Spleen (tissue), 11 donors: ENCODE measurements around the gene HSF2BP. TPM values are rescaled to one million over a fixed set of nuclear protein-coding genes. Genes with fewer than 3 reads are reported as not detected.

ENCODE experiments used
- DNase-seq: peaks from one replicate; pipeline ENCODE4 v3.0.0-alpha.2; 2020
- H3K27ac ChIP-seq, 8 donors: fragments of 200-600 bp; sonication (generic) in 7 of 8; 1 replicate in 4 of 8; 2 replicates in 4 of 8; pipeline versions ENCODE4 v1.5.0 to v1.8.0; 2016 to 2021; ENCODE audit warnings: inconsistent platforms in 4 of 8, mild to moderate bottlenecking in 4 of 8, moderate library complexity in 1 of 8
- H3K27me3 ChIP-seq, 7 donors: fragments of 200-600 bp; sonication (generic) in 6 of 7; replicated peaks in 1 of 7; 1 replicate in 4 of 7; 2 replicates in 3 of 7; pipeline versions ENCODE4 v1.5.0 to v1.8.0; 2016 to 2021; ENCODE audit warnings: inconsistent platforms in 3 of 7, mild to moderate bottlenecking in 1 of 7
- H3K36me3 ChIP-seq, 6 donors: fragments of 200-600 bp; sonication (generic) in 5 of 6; 1 replicate in 4 of 6; 2 replicates in 2 of 6; pipeline versions ENCODE4 v1.5.0 to v1.8.0; 2016 to 2021; ENCODE audit warnings: inconsistent platforms in 2 of 6
- H3K4me1 ChIP-seq, 6 donors: fragments of 200-600 bp; sonication (generic) in 5 of 6; 1 replicate in 3 of 6; 2 replicates in 3 of 6; pipeline versions ENCODE4 v1.5.0 to v1.8.0; 2016 to 2021; ENCODE audit warnings: inconsistent platforms in 3 of 6
- H3K4me3 ChIP-seq, 8 donors: fragments of 200-600 bp; sonication (generic) in 7 of 8; 1 replicate in 4 of 8; 2 replicates in 4 of 8; pipeline versions ENCODE4 v1.5.0 to v1.8.0; 2016 to 2021; ENCODE audit warnings: inconsistent platforms in 4 of 8, mild to moderate bottlenecking in 4 of 8, moderate library complexity in 2 of 8
- H3K9me3 ChIP-seq, 8 donors: fragments of 200-600 bp; sonication (generic) in 7 of 8; 1 replicate in 4 of 8; 2 replicates in 4 of 8; pipeline versions ENCODE4 v1.5.0 to v1.8.0; 2016 to 2021; ENCODE audit warnings: inconsistent platforms in 4 of 8
- POLR2A ChIP-seq, 3 donors: fragments of 450-650 bp; IDR thresholded peaks; one replicate each; pipeline ENCODE4 v1.5.1; 2017; ENCODE audit warnings: antibody characterized with exemption in 3 of 3, mild to moderate bottlenecking in 1 of 3
- POLR2AphosphoS5 ChIP-seq, 3 donors: sonication (generic); formaldehyde crosslinking; IDR thresholded peaks; one replicate each; pipeline ENCODE4 v1.5.1; 2017; ENCODE audit warnings: antibody characterized with exemption in 3 of 3
- WGBS, 5 donors: extraction: QIAGEN DNeasy Blood & Tissue Kit in 3 of 5; methylation state at CpG; one replicate each; pipeline versions ENCODE4 v1.1.5 to v1.1.7; 2013 to 2018; 5-methylcytosine and 5-hydroxymethylcytosine counted together
- intact Hi-C: fragments of 100-400 bp; cut with DNase I; formaldehyde crosslinking; loops from one replicate; pipeline ENCODE4 v1.15.0; 2023; ENCODE audit warnings: low total_unique reads
- polyA plus RNA-seq, 3 donors: library from polyadenylated mRNA; stranded (reverse); fragments of 200-250 nt; gene quantifications; one replicate each; pipeline ENCODE4 v1.2.1, GENCODE V29; 2013
- total RNA-seq, 7 donors: library from RNA; depleted of rRNA in 3 of 7; stranded (reverse); fragments of >200 nt in 3 of 7; fragmentation: NEBNext Ultra II Directional in 4 of 7; extraction: Animal tissue kit (Norgen Biotek cat#: 25700) in 4 of 7; gene quantifications; one replicate each; pipeline versions ENCODE4 v1.1.0 to v1.2.1, GENCODE V29; 2016 to 2021
- TF ChIP-seq, protein P1 (sequence below), 11 experiments: fragments of 200-600 bp in 7 of 11; fragments of 450-650 bp in 4 of 11; sonication (generic) in 4 of 11; IDR thresholded peaks in 8 of 11; conservative IDR thresholded peaks in 3 of 11; 1 replicate in 7 of 11; 2 replicates in 4 of 11; pipeline versions ENCODE4 v1.4.0 to v1.8.0; 2016 to 2021; ENCODE audit warnings: antibody characterized with exemption in 11 of 11, inconsistent platforms in 4 of 11, mild to moderate bottlenecking in 1 of 11
- donor health status: healthy with polysubstance abuse.
- donor health status: DM: no; HTN: no; CAD: no; lungs with moderate emphysema.
- donor health status: DM: no; HTN: no; CAD: no.
- donor health status: Bipolar disorder and iron deficiency.
- donor health status: healthy.
- donor health status: DM: no; HTN: no; CAD: no.
- donor health status: DM: yes; HTN: yes; CAD: no.

HSF2BP gene
- total and polyA plus RNA-seq, 10 donors: 0.13 to 1.9 (median 0.41) TPM; not detected in 2

DNA sequence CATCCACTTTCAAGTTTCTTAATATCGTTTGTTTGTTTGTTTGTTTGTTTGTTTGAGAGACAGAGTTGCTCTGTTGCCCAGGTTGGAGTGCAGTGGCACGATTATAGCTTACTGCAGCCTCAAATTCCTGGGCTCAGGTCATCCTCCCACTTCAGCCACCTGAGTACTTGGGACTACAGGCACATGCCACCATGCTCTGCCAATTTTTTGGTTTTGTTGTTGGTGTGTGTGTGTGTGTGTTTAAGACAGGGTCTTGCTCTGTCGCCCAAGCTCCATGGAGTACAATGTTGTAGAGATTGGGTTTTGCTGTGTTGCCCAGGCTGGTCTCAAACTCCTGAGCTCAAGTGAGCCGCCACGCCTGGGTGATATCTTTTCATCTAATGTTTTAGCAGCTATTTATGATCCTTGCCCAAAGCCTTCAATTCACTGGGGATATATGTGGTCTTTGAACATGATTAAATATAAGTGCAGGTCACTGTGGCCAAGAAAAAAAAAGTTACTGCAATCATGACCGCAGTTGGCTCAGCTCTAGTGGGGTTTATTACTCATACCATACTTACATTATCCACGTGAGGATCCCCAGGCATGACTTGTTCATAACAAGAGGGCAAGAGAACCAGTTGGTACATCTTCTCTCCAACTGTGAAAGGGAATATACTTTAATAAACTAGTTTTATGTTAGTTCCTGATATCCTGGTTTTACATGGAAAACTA lies 8.1 kb upstream of the HSF2BP start:
- no peak for TF ChIP-seq POLR2A (IDR thresholded peaks at IDR 0.05)
- no peak for TF ChIP-seq POLR2AphosphoS5 (IDR thresholded peaks at IDR 0.05)
- TF ChIP-seq, protein P1, sequence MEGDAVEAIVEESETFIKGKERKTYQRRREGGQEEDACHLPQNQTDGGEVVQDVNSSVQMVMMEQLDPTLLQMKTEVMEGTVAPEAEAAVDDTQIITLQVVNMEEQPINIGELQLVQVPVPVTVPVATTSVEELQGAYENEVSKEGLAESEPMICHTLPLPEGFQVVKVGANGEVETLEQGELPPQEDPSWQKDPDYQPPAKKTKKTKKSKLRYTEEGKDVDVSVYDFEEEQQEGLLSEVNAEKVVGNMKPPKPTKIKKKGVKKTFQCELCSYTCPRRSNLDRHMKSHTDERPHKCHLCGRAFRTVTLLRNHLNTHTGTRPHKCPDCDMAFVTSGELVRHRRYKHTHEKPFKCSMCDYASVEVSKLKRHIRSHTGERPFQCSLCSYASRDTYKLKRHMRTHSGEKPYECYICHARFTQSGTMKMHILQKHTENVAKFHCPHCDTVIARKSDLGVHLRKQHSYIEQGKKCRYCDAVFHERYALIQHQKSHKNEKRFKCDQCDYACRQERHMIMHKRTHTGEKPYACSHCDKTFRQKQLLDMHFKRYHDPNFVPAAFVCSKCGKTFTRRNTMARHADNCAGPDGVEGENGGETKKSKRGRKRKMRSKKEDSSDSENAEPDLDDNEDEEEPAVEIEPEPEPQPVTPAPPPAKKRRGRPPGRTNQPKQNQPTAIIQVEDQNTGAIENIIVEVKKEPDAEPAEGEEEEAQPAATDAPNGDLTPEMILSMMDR (IDR thresholded peaks at IDR 0.05 in 8 of 11, conservative IDR thresholded peaks at IDR 0.05 in 3 of 11): no peak
- H3K4me3 ChIP-seq: no peak overlapping the region
- no peaks in the 10 kb centered on the region for H3K27me3 ChIP-seq
- no peak overlapping the region for H3K27ac ChIP-seq
- H3K36me3 ChIP-seq: peaks cover 3 to 81% (median 42%) of the 10 kb centered on the region in 6 donors
- intact Hi-C loops: loop anchor here (5.0 kb wide), 1 partner anchor 50 kb away; the partner anchor contains the start of gene PDXK
- no peaks in the 10 kb centered on the region for H3K9me3 ChIP-seq
- 70 to 79% (median 76%) methylated on average over 7 of the region's 7 CpGs for WGBS, 5 donors
- no peak for DNase-seq
- peaks cover 0 to 46% (median 13%) of the 10 kb centered on the region in 6 donors for H3K4me1 ChIP-seq

DNA sequence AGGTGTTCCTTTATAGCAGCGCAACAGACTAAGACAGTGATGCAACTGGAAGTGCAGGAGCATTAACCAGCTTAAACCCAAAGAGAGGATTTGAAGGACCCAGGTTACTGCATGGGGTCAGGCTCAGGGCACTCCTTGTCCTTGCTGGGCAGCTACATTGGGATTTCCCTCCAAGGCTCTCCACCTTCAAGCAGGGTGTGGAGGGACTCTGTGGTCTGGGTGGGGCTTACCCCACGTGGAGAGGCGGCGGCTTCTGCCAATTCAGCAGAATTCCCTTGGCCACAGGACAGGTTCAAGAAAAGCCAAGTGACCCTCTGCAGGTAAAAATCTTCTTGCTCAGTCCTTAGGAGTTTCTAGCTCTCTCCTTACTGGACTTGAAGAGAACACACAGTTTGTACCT lies 6.6 kb upstream of the HSF2BP start:
- Histone ChIP-seq H3K4me1 (peaks cover 6 to 61% (median 25%) of the 10 kb centered on the region in 6 donors), H3K9me3 (no peaks in the 10 kb centered on the region), H3K27me3 (no peaks in the 10 kb centered on the region), H3K36me3 (peaks cover 0 to 76% (median 31%) of the 10 kb centered on the region in 6 donors), H3K27ac (no peak overlapping the region), H3K4me3 (no peak overlapping the region)
- intact Hi-C loops: loop anchor here (5.0 kb wide), 1 partner anchor 51 kb away; the partner anchor contains the start of gene PDXK
- DNase-seq: no peak
- no peak for TF ChIP-seq POLR2AphosphoS5 (IDR thresholded peaks at IDR 0.05)
- TF ChIP-seq, protein P1 (IDR thresholded peaks at IDR 0.05 in 8 of 11, conservative IDR thresholded peaks at IDR 0.05 in 3 of 11): no peak
- no peak for TF ChIP-seq POLR2A (IDR thresholded peaks at IDR 0.05)
- WGBS, 5 donors: 80 to 93% (median 90%) methylated on average over 3 to 4 of the region's 4 CpGs

DNA sequence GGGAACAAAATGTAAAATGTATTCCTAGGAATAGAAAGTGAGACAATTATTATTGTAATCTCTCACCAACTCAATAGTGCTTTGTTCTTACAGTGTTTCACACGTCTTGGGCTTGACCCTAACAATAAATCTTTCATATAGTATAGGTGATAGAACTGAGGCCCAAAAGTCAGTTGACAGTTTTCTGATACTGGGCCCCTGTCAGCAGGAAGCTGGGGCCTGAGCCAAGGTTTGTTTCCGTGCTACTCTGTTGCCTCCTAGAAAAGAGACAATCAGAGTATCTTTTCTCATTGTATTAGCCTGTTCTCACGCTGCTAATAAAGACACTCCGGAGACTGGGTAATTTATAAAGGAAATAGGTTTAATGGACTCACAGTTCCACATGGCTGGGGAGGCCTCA lies 5.1 kb upstream of the HSF2BP start:
- Histone ChIP-seq H3K4me3 (no peak overlapping the region), H3K27me3 (no peaks in the 10 kb centered on the region), H3K27ac (peak overlapping the region in 2 of 8 donors; percentile 14 to 38), H3K4me1 (peaks cover 6 to 73% (median 35%) of the 10 kb centered on the region in 6 donors), H3K9me3 (no peaks in the 10 kb centered on the region), H3K36me3 (peaks cover 0 to 61% (median 21%) of the 10 kb centered on the region in 6 donors)
- 24 to 49% (median 27%) methylated on average over 4 of the region's 4 CpGs for WGBS, 5 donors
- TF ChIP-seq POLR2A (IDR thresholded peaks at IDR 0.05) (no peak), POLR2AphosphoS5 (IDR thresholded peaks at IDR 0.05) (no peak)
- TF ChIP-seq, protein P1 (IDR thresholded peaks at IDR 0.05 in 8 of 11, conservative IDR thresholded peaks at IDR 0.05 in 3 of 11): no peak
- intact Hi-C loops: no loop called here
- no peak for DNase-seq

DNA sequence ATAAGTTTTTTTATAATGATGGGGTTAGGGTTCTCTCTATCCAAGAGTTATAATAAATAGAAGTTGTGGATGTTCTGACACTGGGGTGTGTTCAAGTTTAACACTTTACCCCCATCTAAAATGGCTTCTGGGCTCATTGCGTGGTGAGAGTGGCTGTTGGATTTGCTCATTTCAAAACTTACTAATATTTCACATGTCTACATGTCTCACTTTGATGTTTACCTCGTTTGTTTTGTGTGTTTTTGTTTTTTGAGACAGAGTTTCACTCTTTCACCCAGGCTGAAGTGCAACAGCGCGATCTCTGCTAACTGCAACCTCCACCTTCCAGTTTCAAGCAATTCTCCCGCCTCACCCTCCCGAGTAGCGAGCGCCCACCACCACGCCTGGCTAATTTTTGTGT lies 3.7 kb upstream of the HSF2BP start:
- intact Hi-C loops: no loop called here
- WGBS, 5 donors: 73 to 91% (median 81%) methylated on average over 9 of the region's 9 CpGs
- H3K36me3 ChIP-seq: peaks cover 0 to 58% (median 20%) of the 10 kb centered on the region in 6 donors
- no peak for DNase-seq
- no peak overlapping the region for H3K4me3 ChIP-seq
- H3K9me3 ChIP-seq: no peaks in the 10 kb centered on the region
- H3K4me1 ChIP-seq: peaks cover 12 to 86% (median 46%) of the 10 kb centered on the region in 6 donors
- no peaks in the 10 kb centered on the region for H3K27me3 ChIP-seq
- TF ChIP-seq, protein P1 (IDR thresholded peaks at IDR 0.05 in 8 of 11, conservative IDR thresholded peaks at IDR 0.05 in 3 of 11): no peak
- TF ChIP-seq POLR2A (IDR thresholded peaks at IDR 0.05) (no peak), POLR2AphosphoS5 (IDR thresholded peaks at IDR 0.05) (no peak)
- H3K27ac ChIP-seq: no peak overlapping the region
